ENCODE data around the gene MDGA2.

GRCh38 chr14:46985529-46986380 is 689.6 kb downstream of the MDGA2 start:
- TF ChIP-seq CTCF (IDR thresholded peaks at IDR 0.05; ENCODE audit: insufficient read depth, low read length, poor library complexity, severe bottlenecking): no peak
- TF ChIP-seq EZH2phosphoT487 (conservative IDR thresholded peaks at IDR 0.05; ENCODE audit: low read length): no peak

Data from SU-DHL-6 (cell line).